ENCODE data around the gene LRRC4B.

DNA sequence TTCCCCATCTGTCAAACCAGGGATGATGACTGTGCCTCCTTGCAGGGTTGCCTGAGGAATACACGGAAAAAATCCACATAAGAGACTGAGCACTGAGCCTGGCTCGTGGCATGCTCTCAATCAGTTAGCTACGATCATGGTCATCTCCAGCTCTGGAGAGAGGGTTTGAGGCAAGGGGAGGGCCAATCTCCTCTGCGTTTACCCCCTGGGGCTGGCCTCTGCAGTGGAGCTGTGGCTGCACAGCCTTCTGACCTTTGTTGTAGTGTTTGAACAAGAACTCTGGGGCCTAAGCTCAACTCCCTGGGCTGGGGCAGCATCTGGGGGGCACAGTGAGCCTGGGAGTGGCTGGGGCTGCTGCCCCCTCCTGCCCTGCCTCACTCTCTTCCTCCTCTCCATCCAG, 5.9 kb downstream of the LRRC4B start:
- no peak for TF ChIP-seq CTCF (IDR thresholded peaks at IDR 0.05)
- TF ChIP-seq POLR2AphosphoS5 (IDR thresholded peaks at IDR 0.05), result no peak
- no peak for TF ChIP-seq POLR2A (IDR thresholded peaks at IDR 0.05)

Data from upper lobe of left lung (tissue), 4 donors.